Osteoblast (primary cell): ENCODE results near the gene GRIN3B. TPM values are rescaled to one million over a fixed set of nuclear protein-coding genes. Genes with fewer than 3 reads are reported as not detected.
A peak's percentile ranks its signal among the peaks of the same experiment; 100 is the strongest.
"Not testable (repeated sequence)": the region's sequence is repeated elsewhere in the genome, so short reads cannot be mapped to it uniquely, and the experiment has no call there.

Experiments
- DNase-seq: peaks from one replicate; pipeline ENCODE4 v3.0.0; 2011; ENCODE audit warnings: low spot score, mixed read lengths; ENCODE audit not compliant: insufficient read length; ENCODE audit errors: missing footprints
- H2AFZ ChIP-seq: 2 replicates; pipeline ENCODE4 v1.6.0; 2011; ENCODE audit warnings: mild to moderate bottlenecking, low read length
- H3K27ac ChIP-seq: 2 replicates; pipeline ENCODE4 v1.5.1; 2011; ENCODE audit warnings: mild to moderate bottlenecking, low read depth, low read length, moderate library complexity
- H3K27me3 ChIP-seq: 2 replicates; pipeline ENCODE4 v1.6.0; 2012; ENCODE audit warnings: mild to moderate bottlenecking, control low read depth, inconsistent platforms, low read length, moderate library complexity; ENCODE audit not compliant: insufficient read depth
- H3K36me3 ChIP-seq: 2 replicates; pipeline ENCODE4 v1.5.1; 2011; ENCODE audit warnings: mild to moderate bottlenecking, low read length, control low read depth, moderate library complexity; ENCODE audit not compliant: insufficient read depth
- H3K4me1 ChIP-seq: 2 replicates; pipeline ENCODE4 v1.5.1; 2011; ENCODE audit warnings: mild to moderate bottlenecking, low read length, control low read depth, moderate library complexity; ENCODE audit not compliant: insufficient read depth
- H3K4me2 ChIP-seq: 2 replicates; pipeline ENCODE4 v1.6.0; 2011; ENCODE audit warnings: mild to moderate bottlenecking, low read length; ENCODE audit not compliant: insufficient read depth
- H3K4me3 ChIP-seq: fragments of 200-600 bp; sonication (generic); 3 replicates; pipeline ENCODE4 v1.5.1; 2012; ENCODE audit warnings: mild to moderate bottlenecking, low read length, inconsistent platforms; ENCODE audit not compliant: insufficient read depth
- H3K79me2 ChIP-seq: 2 replicates; pipeline ENCODE4 v1.6.0; 2012; ENCODE audit warnings: mild to moderate bottlenecking, low read length, control low read depth, inconsistent platforms; ENCODE audit not compliant: insufficient read depth
- H3K9me3 ChIP-seq: 2 replicates; pipeline ENCODE4 v1.5.1; 2011; ENCODE audit warnings: low read depth, low read length, control low read depth
- H4K20me1 ChIP-seq: 2 replicates; pipeline ENCODE4 v1.6.0; 2012; ENCODE audit warnings: mild to moderate bottlenecking, low read length, control low read depth; ENCODE audit not compliant: insufficient read depth
- CTCF ChIP-seq: IDR thresholded peaks from 2 replicates; pipeline ENCODE4 v1.5.1; 2011; ENCODE audit warnings: mild to moderate bottlenecking, low read depth, low read length, moderate library complexity; ENCODE audit errors: extremely low read depth
- total RNA-seq: library from RNA; depleted of rRNA; stranded (reverse); fragments of >200 nt; gene quantifications from 2 replicates; pipeline ENCODE4 v1.2.3, GENCODE V29; 2012

Gene GRIN3B
- total RNA-seq, 1 donor = not detected

- no peaks in the 10 kb centered on the region for H3K9me3 ChIP-seq
- no peaks in the 10 kb centered on the region for H3K27me3 ChIP-seq
- no peak overlapping the region for H2AFZ ChIP-seq
- H4K20me1 ChIP-seq = peaks cover 56% of the 10 kb centered on the region
- peaks cover 69% of the 10 kb centered on the region for H3K79me2 ChIP-seq
- no peak overlapping the region for H3K27ac ChIP-seq
- peak overlapping the region; percentile 87 for H3K4me3 ChIP-seq
- peak overlapping the region; percentile 96 for H3K4me2 ChIP-seq
- TF ChIP-seq CTCF = no peak
- peaks cover 33% of the 10 kb centered on the region for H3K4me1 ChIP-seq
- DNase-seq = no peak
- peaks cover 4% of the 10 kb centered on the region for H3K36me3 ChIP-seq
Observed at GRCh38 chr19:1018932-1019615, 18.9 kb downstream of the GRIN3B start.

GRCh38 chr19:1019616-1019961, 19.4 kb downstream of the GRIN3B start:
- H3K27me3 ChIP-seq = no peaks in the 10 kb centered on the region
- no peak for DNase-seq
- H3K4me2 ChIP-seq = peak overlapping the region; percentile 96
- TF ChIP-seq CTCF = no peak
- peak overlapping the region; percentile 87 for H3K4me3 ChIP-seq
- H4K20me1 ChIP-seq = peaks cover 56% of the 10 kb centered on the region
- H3K27ac ChIP-seq = peak overlapping the region; percentile 96
- H2AFZ ChIP-seq = no peak overlapping the region
- H3K9me3 ChIP-seq = no peaks in the 10 kb centered on the region
- peaks cover 33% of the 10 kb centered on the region for H3K4me1 ChIP-seq
- no peaks in the 10 kb centered on the region for H3K36me3 ChIP-seq
- H3K79me2 ChIP-seq = peaks cover 64% of the 10 kb centered on the region

GRCh38 chr19:1019980-1020867, 20.0 kb downstream of the GRIN3B start:
- Histone ChIP-seq H3K27ac (peak overlapping the region; percentile 96), H3K36me3 (no peaks in the 10 kb centered on the region), H3K4me1 (peaks cover 33% of the 10 kb centered on the region), H3K4me3 (peak overlapping the region; percentile 87), H3K27me3 (no peaks in the 10 kb centered on the region), H3K4me2 (peak overlapping the region; percentile 96), H2AFZ (no peak overlapping the region), H4K20me1 (peaks cover 50% of the 10 kb centered on the region), H3K79me2 (peaks cover 58% of the 10 kb centered on the region), H3K9me3 (no peaks in the 10 kb centered on the region)
- no peak for DNase-seq
- no peak for TF ChIP-seq CTCF

- H3K9me3 ChIP-seq = no peaks in the 10 kb centered on the region
- H3K27me3 ChIP-seq = no peaks in the 10 kb centered on the region
- peaks cover 52% of the 10 kb centered on the region for H3K79me2 ChIP-seq
- peak; percentile 100 for DNase-seq
- H3K4me1 ChIP-seq = peaks cover 34% of the 10 kb centered on the region
- peak within 1 kb of the TSS; percentile 81 for H2AFZ ChIP-seq
- peaks cover 43% of the 10 kb centered on the region for H4K20me1 ChIP-seq
- peak within 1 kb of the TSS; percentile 96 for H3K4me2 ChIP-seq
- no peak for TF ChIP-seq CTCF
- H3K4me3 ChIP-seq = peak within 1 kb of the TSS; percentile 87
- peak within 1 kb of the TSS; percentile 96 for H3K27ac ChIP-seq
- H3K36me3 ChIP-seq = no peaks in the 10 kb centered on the region
Observed at GRCh38 chr19:1020868-1021425, 20.7 kb downstream of the GRIN3B start, which contains the start of gene TMEM259. TMEM259 (minus strand) TSS chr19:1021123; CDS start chr19:1020996, 127 bp downstream.

- H3K9me3 ChIP-seq, H3K36me3 ChIP-seq, H2AFZ ChIP-seq, H3K27me3 ChIP-seq, H3K4me3 ChIP-seq, DNase-seq, H3K4me2 ChIP-seq, H3K27ac ChIP-seq: not testable (repeated sequence)
- Histone ChIP-seq H4K20me1 (peaks cover 29% of the 10 kb centered on the region), H3K79me2 (peaks cover 51% of the 10 kb centered on the region), H3K4me1 (peaks cover 17% of the 10 kb centered on the region)
Observed at GRCh38 chr19:1023883-1024188, 23.6 kb downstream of the GRIN3B start.
